ENCODE results near the gene ZNF613.

Gene ZNF613

DNA sequence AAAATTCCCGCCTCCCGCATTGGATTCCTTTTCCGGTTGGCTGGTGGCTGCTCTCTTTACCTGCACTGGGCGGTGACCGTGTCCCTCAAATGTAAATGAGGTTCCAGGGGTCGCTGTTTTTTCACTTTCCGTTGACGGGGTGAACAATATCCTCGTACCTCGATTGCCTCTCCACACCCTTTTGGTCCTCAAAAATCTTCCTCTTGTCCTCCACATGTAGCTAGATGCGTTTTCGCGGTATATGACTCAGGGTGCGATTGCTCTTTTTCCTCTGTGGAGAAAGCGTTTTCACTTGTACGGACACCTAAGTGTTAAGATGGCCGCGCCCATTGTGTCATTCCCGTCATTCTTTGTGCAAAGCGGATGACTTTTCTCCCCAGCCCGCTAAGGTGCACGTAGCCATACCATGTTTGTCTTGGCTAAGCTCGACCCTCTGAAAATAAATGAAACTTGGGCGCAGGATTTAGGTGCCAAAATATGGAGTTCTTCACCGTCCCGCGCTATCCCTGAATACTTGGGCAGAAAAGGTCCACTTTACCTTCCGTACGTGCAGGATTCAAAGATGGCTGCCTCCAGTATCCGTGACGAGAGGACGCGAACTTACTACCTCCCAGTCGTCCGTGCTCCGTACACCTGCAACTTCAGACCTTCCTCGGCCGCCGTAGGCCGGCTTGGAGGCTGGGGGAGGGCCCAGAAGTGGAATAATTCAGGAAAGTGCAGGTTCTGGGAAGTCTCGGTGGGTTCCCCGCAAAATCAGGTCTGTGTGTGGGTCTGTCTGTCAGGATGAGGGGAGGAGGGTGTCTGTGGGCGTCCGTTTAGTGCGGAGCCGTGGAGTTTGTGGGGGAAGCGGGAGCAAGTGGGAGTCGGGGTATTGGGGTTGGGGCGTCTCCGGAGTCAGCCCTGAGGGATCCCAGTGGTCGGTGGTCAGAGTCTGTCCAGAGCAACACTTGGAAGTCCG lies at the start of gene ZNF613:
ZNF613 (plus strand) TSS at position 689 of the 958 bp plus-strand sequence. CDS start 8,749 bp downstream, outside the sequence.
- ATAC-seq: peak; percentile 95

DNA sequence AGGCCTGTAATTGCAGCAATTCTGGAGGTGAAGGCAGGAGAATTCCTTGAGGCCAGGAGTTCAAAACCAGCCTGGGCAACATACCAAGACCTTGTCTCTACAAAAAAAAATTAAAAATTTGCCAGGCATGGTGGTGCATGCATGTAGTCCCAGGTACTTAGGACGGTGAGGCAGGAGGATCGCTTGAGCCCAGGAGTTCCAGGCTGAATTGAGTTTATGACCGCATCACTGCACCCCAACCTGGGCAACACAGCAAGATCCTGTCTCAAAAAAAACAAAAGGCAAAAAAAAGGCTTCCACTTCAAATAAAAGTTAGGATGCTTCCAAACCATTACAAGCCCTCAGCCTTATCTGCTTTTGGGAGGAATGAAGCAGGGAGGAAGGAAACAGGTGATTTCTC lies 44.8 kb upstream of the ZNF613 start:
- no peak for TF ChIP-seq BACH2 (CRISPR knock-in tag; IDR thresholded peaks at IDR 0.05; ENCODE audit: borderline replicate concordance)
- no peak for TF ChIP-seq PPARA (CRISPR knock-in tag; IDR thresholded peaks at IDR 0.05; ENCODE audit: borderline replicate concordance)
- no peak for TF ChIP-seq ZFP3 (CRISPR knock-in tag; IDR thresholded peaks at IDR 0.05)
- no peak for TF ChIP-seq ZNF70 (CRISPR knock-in tag; IDR thresholded peaks at IDR 0.05)
- TF ChIP-seq, protein P1, sequence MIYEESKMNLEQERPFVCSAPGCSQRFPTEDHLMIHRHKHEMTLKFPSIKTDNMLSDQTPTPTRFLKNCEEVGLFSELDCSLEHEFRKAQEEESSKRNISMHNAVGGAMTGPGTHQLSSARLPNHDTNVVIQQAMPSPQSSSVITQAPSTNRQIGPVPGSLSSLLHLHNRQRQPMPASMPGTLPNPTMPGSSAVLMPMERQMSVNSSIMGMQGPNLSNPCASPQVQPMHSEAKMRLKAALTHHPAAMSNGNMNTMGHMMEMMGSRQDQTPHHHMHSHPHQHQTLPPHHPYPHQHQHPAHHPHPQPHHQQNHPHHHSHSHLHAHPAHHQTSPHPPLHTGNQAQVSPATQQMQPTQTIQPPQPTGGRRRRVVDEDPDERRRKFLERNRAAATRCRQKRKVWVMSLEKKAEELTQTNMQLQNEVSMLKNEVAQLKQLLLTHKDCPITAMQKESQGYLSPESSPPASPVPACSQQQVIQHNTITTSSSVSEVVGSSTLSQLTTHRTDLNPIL (CRISPR knock-in tag; IDR thresholded peaks at IDR 0.05; ENCODE audit: low read depth): no peak
- TF ChIP-seq ZC3H10 (CRISPR knock-in tag; IDR thresholded peaks at IDR 0.05): no peak
- TF ChIP-seq SNAI2 (CRISPR knock-in tag; IDR thresholded peaks at IDR 0.05): no peak
- TF ChIP-seq CSDC2 (CRISPR knock-in tag; IDR thresholded peaks at IDR 0.05): no peak
- no peak for TF ChIP-seq TCF4 (CRISPR knock-in tag; IDR thresholded peaks at IDR 0.05; ENCODE audit: borderline replicate concordance)
- TF ChIP-seq, protein P2, sequence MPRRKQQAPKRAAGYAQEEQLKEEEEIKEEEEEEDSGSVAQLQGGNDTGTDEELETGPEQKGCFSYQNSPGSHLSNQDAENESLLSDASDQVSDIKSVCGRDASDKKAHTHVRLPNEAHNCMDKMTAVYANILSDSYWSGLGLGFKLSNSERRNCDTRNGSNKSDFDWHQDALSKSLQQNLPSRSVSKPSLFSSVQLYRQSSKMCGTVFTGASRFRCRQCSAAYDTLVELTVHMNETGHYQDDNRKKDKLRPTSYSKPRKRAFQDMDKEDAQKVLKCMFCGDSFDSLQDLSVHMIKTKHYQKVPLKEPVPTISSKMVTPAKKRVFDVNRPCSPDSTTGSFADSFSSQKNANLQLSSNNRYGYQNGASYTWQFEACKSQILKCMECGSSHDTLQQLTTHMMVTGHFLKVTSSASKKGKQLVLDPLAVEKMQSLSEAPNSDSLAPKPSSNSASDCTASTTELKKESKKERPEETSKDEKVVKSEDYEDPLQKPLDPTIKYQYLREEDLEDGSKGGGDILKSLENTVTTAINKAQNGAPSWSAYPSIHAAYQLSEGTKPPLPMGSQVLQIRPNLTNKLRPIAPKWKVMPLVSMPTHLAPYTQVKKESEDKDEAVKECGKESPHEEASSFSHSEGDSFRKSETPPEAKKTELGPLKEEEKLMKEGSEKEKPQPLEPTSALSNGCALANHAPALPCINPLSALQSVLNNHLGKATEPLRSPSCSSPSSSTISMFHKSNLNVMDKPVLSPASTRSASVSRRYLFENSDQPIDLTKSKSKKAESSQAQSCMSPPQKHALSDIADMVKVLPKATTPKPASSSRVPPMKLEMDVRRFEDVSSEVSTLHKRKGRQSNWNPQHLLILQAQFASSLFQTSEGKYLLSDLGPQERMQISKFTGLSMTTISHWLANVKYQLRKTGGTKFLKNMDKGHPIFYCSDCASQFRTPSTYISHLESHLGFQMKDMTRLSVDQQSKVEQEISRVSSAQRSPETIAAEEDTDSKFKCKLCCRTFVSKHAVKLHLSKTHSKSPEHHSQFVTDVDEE (CRISPR knock-in tag; IDR thresholded peaks at IDR 0.05): no peak
- TF ChIP-seq ESRRG (CRISPR knock-in tag; IDR thresholded peaks at IDR 0.05): no peak
- TF ChIP-seq GLIS3 (CRISPR knock-in tag; IDR thresholded peaks at IDR 0.05): no peak
- no peak for TF ChIP-seq TOX (CRISPR knock-in tag; IDR thresholded peaks at IDR 0.05; ENCODE audit: borderline replicate concordance)
- TF ChIP-seq, protein P3, sequence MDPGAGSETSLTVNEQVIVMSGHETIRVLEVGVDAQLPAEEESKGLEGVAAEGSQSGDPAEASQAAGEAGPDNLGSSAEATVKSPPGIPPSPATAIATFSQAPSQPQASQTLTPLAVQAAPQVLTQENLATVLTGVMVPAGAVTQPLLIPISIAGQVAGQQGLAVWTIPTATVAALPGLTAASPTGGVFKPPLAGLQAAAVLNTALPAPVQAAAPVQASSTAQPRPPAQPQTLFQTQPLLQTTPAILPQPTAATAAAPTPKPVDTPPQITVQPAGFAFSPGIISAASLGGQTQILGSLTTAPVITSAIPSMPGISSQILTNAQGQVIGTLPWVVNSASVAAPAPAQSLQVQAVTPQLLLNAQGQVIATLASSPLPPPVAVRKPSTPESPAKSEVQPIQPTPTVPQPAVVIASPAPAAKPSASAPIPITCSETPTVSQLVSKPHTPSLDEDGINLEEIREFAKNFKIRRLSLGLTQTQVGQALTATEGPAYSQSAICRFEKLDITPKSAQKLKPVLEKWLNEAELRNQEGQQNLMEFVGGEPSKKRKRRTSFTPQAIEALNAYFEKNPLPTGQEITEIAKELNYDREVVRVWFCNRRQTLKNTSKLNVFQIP (CRISPR knock-in tag; IDR thresholded peaks at IDR 0.05; ENCODE audit: borderline replicate concordance, low read depth): no peak
- TF ChIP-seq ZFP30 (CRISPR knock-in tag; IDR thresholded peaks at IDR 0.05): no peak
- TF ChIP-seq ZNF565 (CRISPR knock-in tag; conservative IDR thresholded peaks at IDR 0.05; ENCODE audit: low read depth): no peak
- no peak for TF ChIP-seq OSR1 (CRISPR knock-in tag; IDR thresholded peaks at IDR 0.05)
- TF ChIP-seq ZNF8 (CRISPR knock-in tag; IDR thresholded peaks at IDR 0.05): no peak
- TF ChIP-seq RARB (CRISPR knock-in tag; IDR thresholded peaks at IDR 0.05): no peak
- TF ChIP-seq ISL1 (CRISPR knock-in tag; IDR thresholded peaks at IDR 0.05): no peak
- no peak for ATAC-seq

More for the DNA sequence above, at the start of gene ZNF613:
- 0 out of 2 replicates have a peak, but pooled peaks have one; percentile 16 for TF ChIP-seq SNAI2 (CRISPR knock-in tag; IDR thresholded peaks at IDR 0.05)
- peak; percentile 47; the same call in 1 of the 2 replicates for TF ChIP-seq ZNF8 (CRISPR knock-in tag; IDR thresholded peaks at IDR 0.05)
- no peak for TF ChIP-seq ZNF565 (CRISPR knock-in tag; conservative IDR thresholded peaks at IDR 0.05; ENCODE audit: low read depth)

DNA sequence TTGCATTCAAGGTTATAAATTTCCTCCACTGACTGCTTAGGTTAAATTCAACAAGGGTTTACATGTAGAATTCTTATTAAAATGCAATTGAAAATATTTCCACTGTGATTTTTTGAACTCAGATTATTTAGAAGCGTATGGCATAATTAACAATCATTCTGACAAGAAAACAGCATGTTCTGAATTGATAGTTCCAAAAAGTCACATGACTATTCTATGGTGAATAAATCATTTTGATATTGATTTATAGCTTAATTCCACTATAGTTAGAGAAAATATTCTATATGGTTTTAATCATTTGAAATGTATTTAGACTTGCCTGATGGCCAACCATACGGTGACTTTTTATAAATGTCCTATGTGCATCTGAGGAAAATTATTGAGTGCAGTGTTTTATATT lies 42.6 kb upstream of the ZNF613 start:
- ATAC-seq: no peak
- TF ChIP-seq TCF4 (CRISPR knock-in tag; IDR thresholded peaks at IDR 0.05; ENCODE audit: borderline replicate concordance): no peak
- no peak for TF ChIP-seq ZNF70 (CRISPR knock-in tag; IDR thresholded peaks at IDR 0.05)
- no peak for TF ChIP-seq TOX (CRISPR knock-in tag; IDR thresholded peaks at IDR 0.05; ENCODE audit: borderline replicate concordance)
- TF ChIP-seq, protein P1 (CRISPR knock-in tag; IDR thresholded peaks at IDR 0.05; ENCODE audit: low read depth): no peak
